Measurements from ENCODE around the gene GABARAPL2.
A peak's percentile ranks its signal among the peaks of the same experiment; 100 is the strongest.

DNA sequence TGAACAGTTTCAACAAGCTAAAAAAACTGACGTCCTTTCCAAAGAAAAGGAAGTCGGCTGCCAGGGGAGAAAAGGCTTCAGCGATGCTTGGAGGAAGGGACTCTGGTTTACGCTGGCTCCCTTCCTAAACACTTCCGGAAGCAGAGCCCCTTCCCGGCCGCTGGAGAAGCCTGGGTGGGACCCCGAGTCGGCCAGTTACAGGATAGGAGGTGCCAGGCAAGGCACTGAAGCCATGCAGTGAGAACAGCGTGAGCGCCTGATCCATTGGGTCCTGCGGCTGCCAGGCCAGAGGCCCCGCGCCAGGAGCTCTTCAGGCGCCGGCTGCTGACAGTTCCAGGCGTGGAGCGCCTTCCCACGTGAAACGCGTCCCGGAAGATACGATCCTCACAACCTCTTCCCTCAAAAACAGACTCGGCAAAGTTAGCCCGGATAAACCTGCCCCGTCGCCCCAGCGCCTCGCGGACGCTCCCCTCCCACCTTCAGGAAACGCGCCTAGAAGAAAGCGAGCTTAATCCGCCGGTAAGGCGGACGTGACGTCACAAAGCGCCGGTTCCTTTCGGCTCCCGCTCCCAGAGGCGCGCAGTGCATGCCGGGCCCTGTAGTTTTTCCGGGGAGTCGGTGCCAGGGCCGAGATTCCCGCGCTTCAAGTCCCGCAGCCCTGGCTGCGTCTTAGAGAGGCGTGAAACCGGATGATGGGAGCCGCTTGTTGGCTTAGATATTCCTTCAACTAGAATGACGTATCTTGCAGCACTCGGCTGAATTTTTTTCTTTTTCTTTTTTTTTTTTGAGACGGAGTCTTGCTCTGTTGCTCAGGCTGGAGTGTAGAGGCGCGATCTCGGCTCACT, 56.8 kb downstream of the GABARAPL2 start, which contains the start of gene ADAT1:
- TF ChIP-seq POLR2A (IDR thresholded peaks at IDR 0.05) (peak; percentile 86), CTCF (IDR thresholded peaks at IDR 0.05) (no peak), EP300 (IDR thresholded peaks at IDR 0.05) (no peak)

Data from ovary (tissue), 3 donors.